ENCODE data around the gene QPCTL.

- TF ChIP-seq CTCF (IDR thresholded peaks at IDR 0.05; ENCODE audit: low read length): no peak
- no peak for TF ChIP-seq EZH2 (IDR thresholded peaks at IDR 0.05; ENCODE audit: borderline replicate concordance, low read length)
Observed at GRCh38 chr19:45739498-45740439, 47.3 kb downstream of the QPCTL start.
